Right ventricle myocardium superior (tissue), 1 donor: ENCODE results near the gene ADARB1. TPM values are rescaled to one million over a fixed set of nuclear protein-coding genes. Genes with fewer than 3 reads are reported as not detected.

Experiments
- ATAC-seq: fragments of 200-7000 bp; cut with Tn5 transposase; one replicate; pipeline ENCODE4 v1.9.1; 2020; ENCODE audit warnings: mild to moderate bottlenecking; ENCODE audit not compliant: poor library complexity
- DNase-seq: peaks from one replicate; pipeline ENCODE4 v3.0.0-alpha.2; 2020
- intact Hi-C: fragments of 100-400 bp; cut with DNase I; formaldehyde crosslinking; loops from one replicate; pipeline ENCODE4 v1.11.2; 2022
- total RNA-seq: library from RNA; stranded (reverse); fragmentation: NEBNext Ultra II Directional; extraction: Animal tissue kit (Norgen Biotek cat#: 25700); gene quantifications from one replicate; pipeline ENCODE4 v1.2.1, GENCODE V29; 2021
- donor health status: DM: no; HTN: yes; CAD: no; lungs with severe emphysema.

Gene ADARB1
- total RNA-seq, 1 donor from 2014 or later, result 11.6 TPM

DNA sequence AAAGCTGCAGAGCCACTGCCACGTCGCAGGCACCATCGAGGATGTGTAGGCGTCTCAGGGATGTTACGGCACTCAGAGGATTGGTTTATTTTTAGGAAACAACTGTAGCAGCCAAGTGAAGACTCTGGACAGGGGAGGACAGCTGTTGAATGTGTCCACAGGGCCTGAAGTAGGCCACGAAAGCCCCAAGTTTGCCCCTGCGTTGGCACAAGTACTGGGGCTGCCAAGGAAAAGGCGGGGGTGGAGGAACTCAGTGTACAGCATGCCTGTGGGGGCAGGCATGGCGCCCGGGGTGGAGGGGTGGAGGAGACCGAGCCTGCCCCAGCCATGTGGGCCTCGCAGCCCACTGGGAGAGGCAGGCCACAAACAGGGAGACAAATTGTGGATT lies 89.7 kb downstream of the ADARB1 start:
- ATAC-seq, result peak; percentile 65
- intact Hi-C loops, result no loop called here
- no peak for DNase-seq

DNA sequence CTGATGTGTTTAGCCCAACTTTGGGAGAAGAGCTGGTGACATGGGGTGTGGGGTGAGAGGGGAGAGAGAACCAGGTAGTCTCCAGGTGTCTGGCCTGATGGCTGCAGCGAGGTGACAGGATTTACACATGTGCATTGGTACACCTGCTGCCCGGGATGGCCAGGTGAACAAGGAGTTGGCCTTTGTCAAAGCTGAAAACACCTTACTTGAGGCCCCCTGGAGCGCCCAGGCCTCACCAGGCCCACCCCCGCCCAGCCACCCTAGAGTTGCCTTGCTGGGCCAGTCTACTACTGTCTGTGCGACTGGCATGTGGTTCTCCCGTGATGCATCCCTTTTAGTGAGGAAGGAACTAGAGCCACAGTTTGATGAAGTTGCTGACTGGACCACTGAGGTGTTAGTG lies 90.5 kb downstream of the ADARB1 start:
- DNase-seq (no peak), ATAC-seq (no peak)
- intact Hi-C loops, result no loop called here

DNA sequence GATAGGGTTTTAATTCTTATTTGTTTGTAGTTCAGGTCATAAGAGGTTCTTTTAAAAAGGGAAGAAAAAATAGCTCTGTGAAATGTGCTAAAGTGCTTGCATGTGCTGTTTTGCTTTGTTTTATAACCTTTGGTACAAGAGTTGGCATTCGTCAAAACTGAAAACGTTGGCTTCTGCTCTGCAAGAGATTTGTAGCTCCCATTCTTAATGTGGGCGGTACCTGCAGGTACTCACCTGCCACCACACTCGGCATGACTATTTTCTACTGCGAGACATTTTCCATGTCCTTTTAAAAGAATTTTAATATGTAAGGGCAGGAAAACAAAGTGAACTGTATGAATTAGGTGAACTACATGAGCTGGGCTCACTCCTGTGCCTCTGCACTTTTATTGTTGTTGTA lies 92.6 kb downstream of the ADARB1 start:
- DNase-seq (no peak), ATAC-seq (no peak)
- intact Hi-C loops, result no loop called here

DNA sequence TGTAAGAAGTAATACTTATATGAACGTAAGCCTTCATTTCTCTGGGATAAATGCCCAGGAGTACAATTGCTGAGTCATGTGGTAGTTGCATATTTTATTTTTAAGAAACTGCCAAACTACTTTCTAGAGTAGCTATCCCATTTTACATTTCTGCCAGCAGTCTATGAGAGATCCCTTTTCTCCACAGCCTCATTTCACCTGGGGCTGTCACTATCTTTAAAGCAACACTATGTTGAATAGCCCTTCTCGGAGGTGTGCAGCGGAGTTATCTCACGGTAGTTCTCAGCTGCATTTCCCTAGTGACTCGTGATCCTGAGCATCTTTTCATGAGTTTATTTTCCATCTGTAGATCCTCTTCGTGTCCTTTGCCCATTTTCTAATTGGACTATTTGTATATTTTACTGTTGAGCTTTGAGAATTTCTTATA lies 93.4 kb downstream of the ADARB1 start:
- no peak for DNase-seq
- ATAC-seq, result no peak
- intact Hi-C loops, result no loop called here

DNA sequence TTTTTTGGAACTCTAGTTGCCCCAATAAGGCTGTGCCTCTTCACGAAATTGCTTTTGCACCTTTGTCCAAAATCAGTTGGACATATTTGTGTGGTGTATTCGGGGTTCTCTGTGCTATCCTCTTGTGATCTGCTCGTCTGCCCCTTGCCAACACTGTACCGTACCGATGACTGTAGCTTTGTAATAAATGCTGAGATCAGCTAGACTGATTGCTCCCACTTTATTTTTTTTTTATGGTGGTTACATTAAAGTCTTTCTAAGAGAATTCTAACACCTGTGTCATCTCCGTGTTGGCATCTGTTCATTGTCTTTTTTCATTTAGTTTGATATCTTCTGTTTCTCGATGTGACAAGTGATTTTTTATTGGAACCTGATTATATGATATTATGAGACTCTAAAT lies 94.1 kb downstream of the ADARB1 start:
- DNase-seq (no peak), ATAC-seq (no peak)
- intact Hi-C loops, result no loop called here

DNA sequence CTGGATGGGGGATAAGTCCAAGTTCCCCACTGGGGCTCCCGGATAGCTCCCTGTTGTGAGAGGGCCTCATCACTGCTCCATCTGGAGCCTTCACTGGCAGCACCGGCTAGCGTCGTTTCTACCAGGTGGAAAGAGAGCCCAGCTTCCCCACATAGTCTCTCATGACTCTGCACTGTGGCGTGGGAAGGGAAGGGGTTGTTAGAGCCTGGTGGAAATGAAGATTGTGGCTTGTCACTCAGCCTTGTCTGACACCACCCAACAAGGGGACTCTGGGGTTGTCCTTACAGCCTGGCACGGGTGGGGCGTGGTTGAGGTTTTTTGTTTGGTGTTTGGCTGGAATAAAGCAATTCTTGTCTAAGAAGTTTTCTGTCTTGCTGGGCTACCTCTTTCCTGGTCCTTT lies 94.6 kb downstream of the ADARB1 start:
- intact Hi-C loops, result no loop called here
- ATAC-seq (no peak), DNase-seq (no peak)

DNA sequence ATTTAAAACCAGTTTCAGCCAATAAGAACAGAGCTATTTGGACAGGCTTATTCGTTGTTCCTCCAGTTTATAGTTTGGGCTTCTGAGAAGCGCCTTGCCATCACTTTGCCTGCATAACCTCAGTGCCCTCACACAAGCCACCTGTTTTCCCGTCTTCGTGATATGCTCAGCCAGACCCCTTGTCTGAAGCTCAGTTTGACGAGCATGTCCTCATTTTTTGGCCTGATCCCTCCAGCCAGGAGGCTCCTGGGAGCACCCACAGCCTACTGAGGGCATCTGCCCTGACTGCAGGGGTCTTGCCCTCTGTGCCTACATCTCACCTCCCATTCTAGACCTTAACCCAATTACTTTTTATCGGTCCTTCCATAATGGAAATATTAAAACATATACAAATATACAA lies 95.3 kb downstream of the ADARB1 start:
- intact Hi-C loops, result no loop called here
- ATAC-seq (no peak), DNase-seq (no peak)

DNA sequence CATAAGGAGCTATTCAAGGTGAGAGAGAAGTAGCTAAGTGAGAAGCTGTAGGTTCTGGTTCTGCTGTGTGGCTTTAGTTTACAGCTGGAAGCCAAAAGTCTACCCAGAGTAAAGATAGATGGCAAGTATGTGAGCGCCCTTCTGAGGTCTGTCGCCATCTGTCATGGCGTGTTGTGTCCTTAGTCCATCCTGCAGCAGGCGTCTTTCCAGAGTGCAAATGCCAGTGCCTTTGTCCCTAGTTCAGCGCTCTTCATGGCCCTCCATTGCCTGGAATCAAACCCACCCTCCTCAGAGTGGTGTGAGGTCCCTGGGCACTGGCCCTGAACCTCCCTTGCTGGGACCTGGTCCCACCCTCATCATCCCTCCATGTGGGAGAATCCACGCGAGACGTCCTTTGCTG lies 96.6 kb downstream of the ADARB1 start:
- intact Hi-C loops, result no loop called here
- no peak for DNase-seq
- no peak for ATAC-seq

DNA sequence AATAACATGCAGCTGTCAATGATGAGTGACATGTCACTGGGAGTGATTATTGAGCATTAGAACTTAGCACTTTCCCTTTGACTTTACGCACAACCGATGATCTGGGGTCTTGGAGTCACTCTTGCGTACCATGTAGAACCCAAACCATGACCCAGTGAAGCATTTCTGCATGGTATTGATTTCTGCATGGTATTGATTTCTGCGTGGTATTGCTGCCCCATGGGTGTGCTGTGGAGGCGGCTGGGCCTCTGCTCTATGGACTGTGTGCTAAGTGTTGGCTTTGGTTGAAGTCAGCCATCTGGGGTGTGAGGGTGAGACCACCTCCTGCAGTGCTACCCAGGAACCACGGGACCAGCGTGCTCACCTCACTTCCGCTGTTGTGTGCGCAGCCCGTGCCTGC lies 98.0 kb downstream of the ADARB1 start:
- no peak for ATAC-seq
- no peak for DNase-seq
- intact Hi-C loops, result no loop called here

DNA sequence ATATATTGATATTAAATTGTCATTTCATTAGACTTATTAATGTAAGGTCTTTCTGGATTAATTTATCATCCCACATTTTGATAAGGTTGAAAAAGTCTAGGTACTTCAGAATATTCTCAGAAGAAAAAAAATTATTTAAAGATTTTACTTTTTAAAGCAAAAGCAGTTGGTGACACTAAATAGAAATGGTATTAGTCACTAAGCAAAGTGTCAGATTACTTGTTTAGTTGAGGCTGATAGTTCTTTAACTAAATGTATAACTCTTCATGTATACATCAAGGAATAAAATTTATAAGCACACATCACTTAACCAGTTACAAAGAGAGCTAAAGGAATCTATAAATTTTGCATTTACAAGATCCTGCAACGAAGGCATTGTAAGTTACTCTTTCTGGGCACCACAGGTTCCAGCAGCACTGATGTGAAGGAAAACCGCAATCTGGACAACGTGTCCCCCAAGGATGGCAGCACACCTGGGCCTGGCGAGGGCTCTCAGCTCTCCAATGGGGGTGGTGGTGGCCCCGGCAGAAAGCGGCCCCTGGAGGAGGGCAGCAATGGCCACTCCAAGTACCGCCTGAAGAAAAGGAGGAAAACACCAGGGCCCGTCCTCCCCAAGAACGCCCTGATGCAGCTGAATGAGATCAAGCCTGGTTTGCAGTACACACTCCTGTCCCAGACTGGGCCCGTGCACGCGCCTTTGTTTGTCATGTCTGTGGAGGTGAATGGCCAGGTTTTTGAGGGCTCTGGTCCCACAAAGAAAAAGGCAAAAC lies 101.1 kb downstream of the ADARB1 start:
- DNase-seq (no peak), ATAC-seq (no peak)
- intact Hi-C loops, result no loop called here

DNA sequence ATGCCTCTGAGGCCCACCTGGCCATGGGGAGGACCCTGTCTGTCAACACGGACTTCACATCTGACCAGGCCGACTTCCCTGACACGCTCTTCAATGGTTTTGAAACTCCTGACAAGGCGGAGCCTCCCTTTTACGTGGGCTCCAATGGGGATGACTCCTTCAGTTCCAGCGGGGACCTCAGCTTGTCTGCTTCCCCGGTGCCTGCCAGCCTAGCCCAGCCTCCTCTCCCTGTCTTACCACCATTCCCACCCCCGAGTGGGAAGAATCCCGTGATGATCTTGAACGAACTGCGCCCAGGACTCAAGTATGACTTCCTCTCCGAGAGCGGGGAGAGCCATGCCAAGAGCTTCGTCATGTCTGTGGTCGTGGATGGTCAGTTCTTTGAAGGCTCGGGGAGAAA lies 101.8 kb downstream of the ADARB1 start:
- intact Hi-C loops, result no loop called here
- DNase-seq (no peak), ATAC-seq (no peak)

DNA sequence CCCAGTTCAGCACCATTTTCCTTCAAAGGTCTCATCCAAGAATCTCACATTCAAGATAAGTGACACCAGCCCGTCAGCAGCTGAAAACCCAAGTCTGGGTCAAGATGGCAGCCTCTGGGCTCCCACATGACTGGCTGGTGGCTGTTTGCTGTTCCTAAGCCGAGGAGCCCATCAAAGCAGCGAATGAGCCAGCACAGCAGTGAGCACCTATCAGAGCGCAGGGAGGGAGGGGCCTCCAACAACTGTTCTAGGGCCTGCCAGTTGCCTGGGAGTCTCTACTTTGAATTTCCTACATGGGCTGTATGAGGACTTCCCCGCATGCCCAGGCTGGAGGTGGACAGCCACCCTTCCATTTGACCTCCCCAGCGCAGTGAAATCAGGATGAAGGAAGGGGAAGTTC lies 102.7 kb downstream of the ADARB1 start:
- intact Hi-C loops, result no loop called here
- ATAC-seq (no peak), DNase-seq (no peak)

DNA sequence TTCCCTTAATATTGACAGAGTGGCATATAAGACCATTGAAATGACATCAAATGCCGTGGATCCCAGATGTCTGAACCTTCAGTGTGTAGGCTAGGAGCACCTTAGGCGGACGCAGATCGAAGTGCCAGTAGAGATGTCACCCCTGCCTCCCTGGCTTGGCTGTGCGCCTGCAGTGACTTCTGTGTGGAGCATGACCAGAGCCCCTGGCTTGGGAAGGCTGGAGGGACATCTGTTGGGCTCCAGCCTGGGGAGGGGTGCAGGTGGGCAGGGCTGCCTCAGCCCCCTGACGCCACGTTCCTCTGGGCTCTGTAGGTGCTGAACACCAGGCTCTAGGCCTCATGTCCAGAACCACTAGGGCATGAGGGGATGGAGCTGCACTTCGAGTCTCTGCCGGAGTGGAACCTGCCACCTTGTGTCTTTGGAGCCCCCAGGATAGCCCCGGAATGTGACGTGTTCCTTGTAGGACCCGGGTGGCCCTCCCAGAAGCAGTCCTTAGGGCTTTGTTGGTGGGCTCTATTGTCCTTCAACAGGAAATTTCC lies 103.8 kb downstream of the ADARB1 start:
- ATAC-seq, result no peak
- intact Hi-C loops, result no loop called here
- no peak for DNase-seq

DNA sequence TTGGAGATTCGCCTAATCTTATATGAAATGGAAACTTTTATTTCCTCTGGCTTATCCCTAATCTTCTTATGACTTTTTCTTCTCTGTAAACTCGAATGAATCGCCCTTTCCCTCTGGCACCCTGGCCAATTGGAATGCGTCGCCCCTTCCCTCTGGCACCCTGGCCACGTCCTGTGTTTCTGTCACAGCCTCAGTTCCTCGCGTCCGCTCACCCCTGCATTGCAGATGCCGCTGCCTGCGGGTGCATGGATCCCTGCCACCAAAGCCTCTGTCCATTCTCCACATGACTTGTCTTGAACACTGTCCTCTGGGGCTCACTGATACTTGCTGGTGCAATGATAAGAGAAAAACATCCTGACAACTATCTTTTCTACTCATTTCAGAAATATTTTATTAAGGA lies 104.6 kb downstream of the ADARB1 start:
- intact Hi-C loops, result no loop called here
- ATAC-seq (no peak), DNase-seq (no peak)

DNA sequence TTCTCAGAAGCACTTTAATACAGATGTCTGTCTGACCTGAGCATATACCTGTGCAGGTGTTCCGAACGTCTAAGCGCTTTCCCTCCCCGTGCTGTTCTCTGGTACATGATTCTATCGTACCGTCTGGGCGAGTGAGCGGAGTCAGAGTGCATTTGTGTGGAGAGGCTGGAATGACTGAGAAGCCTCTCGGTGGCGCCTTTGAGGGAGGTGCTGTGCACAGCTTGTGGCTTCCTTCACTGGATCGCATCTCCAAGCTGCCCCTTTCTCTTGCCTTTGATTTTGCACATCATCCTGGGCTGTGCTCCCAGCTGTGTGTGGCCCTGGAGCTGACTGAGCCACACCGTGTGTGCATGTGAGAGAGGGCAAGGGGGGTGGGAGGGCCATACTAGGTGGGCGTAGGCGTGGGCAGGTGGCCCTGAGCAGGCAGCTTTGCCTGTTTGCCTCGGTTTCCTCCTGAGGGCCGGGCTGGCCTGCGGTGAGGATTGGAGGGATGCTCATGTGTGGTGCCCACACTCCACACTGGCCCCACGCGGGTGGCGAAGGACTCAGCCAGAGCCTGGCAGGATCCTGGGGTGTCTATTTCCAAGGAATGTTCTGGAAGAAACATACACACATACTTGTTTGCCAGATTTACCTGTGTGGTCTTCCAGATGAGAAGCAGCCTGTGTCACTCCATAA lies 105.3 kb downstream of the ADARB1 start:
- intact Hi-C loops, result no loop called here
- no peak for ATAC-seq

DNA sequence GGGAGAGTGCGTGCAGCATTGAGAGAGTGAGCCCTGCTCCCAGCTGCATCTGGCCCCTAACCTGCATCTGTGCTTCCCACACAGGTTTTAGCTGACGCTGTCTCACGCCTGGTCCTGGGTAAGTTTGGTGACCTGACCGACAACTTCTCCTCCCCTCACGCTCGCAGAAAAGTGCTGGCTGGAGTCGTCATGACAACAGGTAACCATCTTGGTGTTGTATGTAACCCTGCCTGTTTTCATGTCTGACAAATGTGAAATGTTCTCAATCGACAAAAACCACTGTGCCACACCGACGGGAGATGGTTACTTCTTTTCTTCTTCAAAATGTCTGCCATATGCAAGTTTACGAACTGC lies 105.8 kb downstream of the ADARB1 start:
- DNase-seq, result no peak
- intact Hi-C loops, result no loop called here
- no peak for ATAC-seq

More for the DNA sequence above, 105.3 kb downstream of the ADARB1 start:
- DNase-seq, result no peak

DNA sequence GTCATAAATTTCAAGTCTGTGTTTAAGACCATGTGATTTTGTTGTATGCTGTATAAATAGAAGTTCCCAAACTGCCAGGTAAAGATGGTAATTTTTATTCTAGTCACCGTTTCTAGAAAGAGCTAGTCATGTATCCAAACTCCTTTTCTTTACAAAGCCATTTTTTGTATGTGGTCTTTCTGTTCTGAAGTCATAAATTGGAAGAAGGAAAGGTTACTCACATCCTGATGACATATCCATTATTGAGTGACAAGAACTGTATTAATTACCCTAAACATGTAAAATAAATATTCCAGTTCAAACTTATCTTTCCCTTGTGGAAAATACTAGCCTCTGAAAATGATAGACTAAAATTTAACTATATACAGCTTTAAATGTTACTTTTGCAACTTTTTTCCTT lies 108.6 kb downstream of the ADARB1 start:
- ATAC-seq (no peak), DNase-seq (no peak)
- intact Hi-C loops, result no loop called here

DNA sequence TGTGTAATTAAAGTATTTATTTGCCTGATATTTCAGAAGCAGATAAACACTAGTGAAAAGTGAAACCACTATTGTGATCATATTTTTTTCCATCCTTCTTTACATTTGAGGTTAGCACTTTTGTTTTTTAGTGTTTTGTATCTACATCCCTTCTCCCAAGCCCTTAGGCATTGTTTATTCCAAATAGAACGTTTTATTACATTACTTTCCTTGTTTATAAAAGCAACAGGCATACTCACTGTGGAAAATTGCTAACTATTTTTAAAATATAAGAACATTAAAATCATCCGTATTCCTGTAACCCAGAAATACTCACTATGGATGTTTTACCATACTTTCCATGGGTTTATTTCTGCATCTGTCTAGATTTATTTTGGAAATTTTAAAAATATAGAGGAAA lies 109.5 kb downstream of the ADARB1 start:
- ATAC-seq (no peak), DNase-seq (no peak)
- intact Hi-C loops, result no loop called here

DNA sequence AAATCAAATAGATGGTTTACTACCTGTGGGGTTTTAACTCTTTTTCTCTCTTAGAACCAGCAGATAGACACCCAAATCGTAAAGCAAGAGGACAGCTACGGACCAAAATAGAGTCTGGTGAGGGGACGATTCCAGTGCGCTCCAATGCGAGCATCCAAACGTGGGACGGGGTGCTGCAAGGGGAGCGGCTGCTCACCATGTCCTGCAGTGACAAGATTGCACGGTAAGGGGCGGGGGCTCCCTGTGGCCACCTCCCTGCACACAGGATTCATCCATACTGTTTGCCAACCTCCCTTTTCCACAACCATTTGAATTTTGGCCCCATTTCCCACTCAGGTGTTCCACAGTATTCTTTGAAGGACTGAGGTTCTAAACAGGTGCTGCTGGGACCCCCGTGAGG lies 110.5 kb downstream of the ADARB1 start:
- no peak for DNase-seq
- ATAC-seq, result no peak
- intact Hi-C loops, result no loop called here

DNA sequence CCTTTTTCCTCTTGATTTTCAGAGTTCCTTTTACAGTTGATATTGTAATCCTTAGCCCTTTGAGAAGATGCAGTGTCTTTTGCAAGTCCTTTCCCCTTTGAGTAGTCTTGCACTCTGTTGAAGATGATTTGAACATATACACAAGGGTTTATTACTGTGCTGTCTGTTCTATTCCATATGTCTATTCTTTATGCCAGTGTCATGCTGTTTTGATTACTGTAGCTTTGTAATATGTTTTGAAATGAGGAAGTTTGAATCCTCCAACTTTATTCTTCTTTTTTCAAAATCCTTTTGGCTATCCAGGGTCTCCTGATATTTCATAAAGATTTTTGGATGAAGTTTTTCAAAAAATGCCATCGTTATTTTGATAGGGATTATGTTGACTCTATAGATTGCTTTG lies 112.3 kb downstream of the ADARB1 start:
- no peak for DNase-seq
- intact Hi-C loops, result no loop called here
- ATAC-seq, result no peak
